IMR-90 (cell line): ENCODE results near the gene RPS6KA2.

Source experiments
- CEBPB ChIP-seq: IDR thresholded peaks from 2 replicates; pipeline ENCODE4 v1.6.1; 2012; ENCODE audit warnings: low read depth, low read length, improper control_type of control experiment
- FOS ChIP-seq: fragments of 150-350 bp; IDR thresholded peaks from 2 replicates; pipeline ENCODE4 v1.6.1; 2016; ENCODE audit warnings: low read depth, low read length
- MAZ ChIP-seq: IDR thresholded peaks from 2 replicates; pipeline ENCODE4 v1.6.1; 2012; ENCODE audit warnings: low read depth, mild to moderate bottlenecking, low read length, improper control_type of control experiment, moderate library complexity, borderline replicate concordance
- POLR2A ChIP-seq: IDR thresholded peaks from 2 replicates; pipeline ENCODE4 v1.6.1; 2012; ENCODE audit warnings: mild to moderate bottlenecking, low read depth, low read length
- RFX5 ChIP-seq: IDR thresholded peaks from 2 replicates; pipeline ENCODE4 v1.8.0; 2012; ENCODE audit warnings: low read depth, mild to moderate bottlenecking, low read length, moderate library complexity
- SMC3 ChIP-seq: fragments of 150-350 bp; IDR thresholded peaks from 2 replicates; pipeline ENCODE4 v1.6.1; 2016; ENCODE audit warnings: low read depth, mild to moderate bottlenecking, antibody characterized with exemption, low read length, moderate library complexity
- TF ChIP-seq, protein P1 (sequence below): conservative IDR thresholded peaks from 2 replicates; pipeline ENCODE4 v1.5.1; 2012; ENCODE audit warnings: mild to moderate bottlenecking, low read depth, low read length, improper control_type of control experiment

DNA sequence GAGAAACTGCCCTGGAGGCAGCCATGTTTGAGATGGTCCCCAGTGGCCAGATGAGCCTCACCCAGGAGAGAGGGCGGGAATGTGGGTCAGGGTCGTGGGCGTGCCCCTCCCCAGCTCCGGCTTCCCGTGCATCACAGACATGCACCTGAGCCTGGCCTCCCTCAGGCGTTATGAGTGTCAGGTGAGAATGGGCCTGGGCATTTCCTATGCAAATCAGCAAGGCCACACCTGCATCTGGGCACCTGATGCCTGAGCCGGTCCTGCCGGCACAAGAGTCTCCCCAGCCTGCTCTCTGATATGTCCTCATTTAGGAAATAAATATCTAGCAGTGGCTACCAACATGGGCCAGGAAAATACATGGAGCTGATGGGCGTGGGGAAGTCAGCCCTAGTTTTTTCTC, 123.0 kb downstream of the RPS6KA2 start:
- TF ChIP-seq SMC3 (no peak), POLR2A (no peak), MAZ (no peak), CEBPB (no peak), RFX5 (no peak), FOS (no peak)
- TF ChIP-seq, protein P1, sequence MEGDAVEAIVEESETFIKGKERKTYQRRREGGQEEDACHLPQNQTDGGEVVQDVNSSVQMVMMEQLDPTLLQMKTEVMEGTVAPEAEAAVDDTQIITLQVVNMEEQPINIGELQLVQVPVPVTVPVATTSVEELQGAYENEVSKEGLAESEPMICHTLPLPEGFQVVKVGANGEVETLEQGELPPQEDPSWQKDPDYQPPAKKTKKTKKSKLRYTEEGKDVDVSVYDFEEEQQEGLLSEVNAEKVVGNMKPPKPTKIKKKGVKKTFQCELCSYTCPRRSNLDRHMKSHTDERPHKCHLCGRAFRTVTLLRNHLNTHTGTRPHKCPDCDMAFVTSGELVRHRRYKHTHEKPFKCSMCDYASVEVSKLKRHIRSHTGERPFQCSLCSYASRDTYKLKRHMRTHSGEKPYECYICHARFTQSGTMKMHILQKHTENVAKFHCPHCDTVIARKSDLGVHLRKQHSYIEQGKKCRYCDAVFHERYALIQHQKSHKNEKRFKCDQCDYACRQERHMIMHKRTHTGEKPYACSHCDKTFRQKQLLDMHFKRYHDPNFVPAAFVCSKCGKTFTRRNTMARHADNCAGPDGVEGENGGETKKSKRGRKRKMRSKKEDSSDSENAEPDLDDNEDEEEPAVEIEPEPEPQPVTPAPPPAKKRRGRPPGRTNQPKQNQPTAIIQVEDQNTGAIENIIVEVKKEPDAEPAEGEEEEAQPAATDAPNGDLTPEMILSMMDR: no peak
